ENCODE results near the gene KRTAP16-1.
"Not testable (repeated sequence)": the region's sequence is repeated elsewhere in the genome, so short reads cannot be mapped to it uniquely, and the experiment has no call there.

DNA sequence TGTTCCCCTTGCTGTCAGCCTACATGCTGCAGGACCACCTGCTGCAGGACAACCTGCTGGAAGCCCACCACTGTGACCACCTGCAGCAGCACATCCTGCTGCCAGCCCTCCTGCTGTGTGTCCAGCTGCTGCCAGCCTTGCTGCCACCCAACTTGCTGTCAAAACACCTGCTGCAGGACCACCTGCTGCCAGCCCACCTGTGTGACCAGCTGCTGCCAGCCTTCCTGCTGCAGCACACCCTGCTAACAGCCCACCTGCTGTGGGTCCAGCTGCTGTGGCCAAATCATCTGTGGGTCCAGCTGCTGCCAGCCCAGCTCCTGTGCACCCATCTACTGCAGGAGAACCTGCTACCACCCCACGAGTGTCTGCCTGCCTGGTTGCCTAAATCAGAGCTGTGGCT, 37.8 kb downstream of the KRTAP16-1 start:
- TF ChIP-seq MEF2A (IDR thresholded peaks at IDR 0.05; ENCODE audit: insufficient read depth, low read depth, low read length); ZNF274 (IDR thresholded peaks at IDR 0.05; ENCODE audit: insufficient read depth, insufficient read length); TAF1 (IDR thresholded peaks at IDR 0.05; ENCODE audit: borderline replicate concordance, low read depth, low read length); NBN (IDR thresholded peaks at IDR 0.05); RAD21 (IDR thresholded peaks at IDR 0.05; ENCODE audit: insufficient read depth, low read depth, low read length); EGR1 (IDR thresholded peaks at IDR 0.05; ENCODE audit: borderline replicate concordance in 1 of 2, low read depth in 2 of 2, low read length in 2 of 2); HCFC1 (IDR thresholded peaks at IDR 0.05; ENCODE audit: low read length); ZZZ3 (IDR thresholded peaks at IDR 0.05; ENCODE audit: control insufficient read depth, insufficient read length, low read depth); POU2F2 (IDR thresholded peaks at IDR 0.05; ENCODE audit: borderline replicate concordance, low read depth, low read length): not testable (repeated sequence)
- TF ChIP-seq, protein P1, sequence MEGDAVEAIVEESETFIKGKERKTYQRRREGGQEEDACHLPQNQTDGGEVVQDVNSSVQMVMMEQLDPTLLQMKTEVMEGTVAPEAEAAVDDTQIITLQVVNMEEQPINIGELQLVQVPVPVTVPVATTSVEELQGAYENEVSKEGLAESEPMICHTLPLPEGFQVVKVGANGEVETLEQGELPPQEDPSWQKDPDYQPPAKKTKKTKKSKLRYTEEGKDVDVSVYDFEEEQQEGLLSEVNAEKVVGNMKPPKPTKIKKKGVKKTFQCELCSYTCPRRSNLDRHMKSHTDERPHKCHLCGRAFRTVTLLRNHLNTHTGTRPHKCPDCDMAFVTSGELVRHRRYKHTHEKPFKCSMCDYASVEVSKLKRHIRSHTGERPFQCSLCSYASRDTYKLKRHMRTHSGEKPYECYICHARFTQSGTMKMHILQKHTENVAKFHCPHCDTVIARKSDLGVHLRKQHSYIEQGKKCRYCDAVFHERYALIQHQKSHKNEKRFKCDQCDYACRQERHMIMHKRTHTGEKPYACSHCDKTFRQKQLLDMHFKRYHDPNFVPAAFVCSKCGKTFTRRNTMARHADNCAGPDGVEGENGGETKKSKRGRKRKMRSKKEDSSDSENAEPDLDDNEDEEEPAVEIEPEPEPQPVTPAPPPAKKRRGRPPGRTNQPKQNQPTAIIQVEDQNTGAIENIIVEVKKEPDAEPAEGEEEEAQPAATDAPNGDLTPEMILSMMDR (IDR thresholded peaks at IDR 0.05 in 2 of 3, conservative IDR thresholded peaks at IDR 0.05 in 1 of 3; ENCODE audit: control insufficient read depth in 2 of 3, extremely low read depth in 1 of 3, insufficient read depth in 1 of 3, low read depth in 3 of 3, low read length in 3 of 3): not testable (repeated sequence)
- TF ChIP-seq, protein P2, sequence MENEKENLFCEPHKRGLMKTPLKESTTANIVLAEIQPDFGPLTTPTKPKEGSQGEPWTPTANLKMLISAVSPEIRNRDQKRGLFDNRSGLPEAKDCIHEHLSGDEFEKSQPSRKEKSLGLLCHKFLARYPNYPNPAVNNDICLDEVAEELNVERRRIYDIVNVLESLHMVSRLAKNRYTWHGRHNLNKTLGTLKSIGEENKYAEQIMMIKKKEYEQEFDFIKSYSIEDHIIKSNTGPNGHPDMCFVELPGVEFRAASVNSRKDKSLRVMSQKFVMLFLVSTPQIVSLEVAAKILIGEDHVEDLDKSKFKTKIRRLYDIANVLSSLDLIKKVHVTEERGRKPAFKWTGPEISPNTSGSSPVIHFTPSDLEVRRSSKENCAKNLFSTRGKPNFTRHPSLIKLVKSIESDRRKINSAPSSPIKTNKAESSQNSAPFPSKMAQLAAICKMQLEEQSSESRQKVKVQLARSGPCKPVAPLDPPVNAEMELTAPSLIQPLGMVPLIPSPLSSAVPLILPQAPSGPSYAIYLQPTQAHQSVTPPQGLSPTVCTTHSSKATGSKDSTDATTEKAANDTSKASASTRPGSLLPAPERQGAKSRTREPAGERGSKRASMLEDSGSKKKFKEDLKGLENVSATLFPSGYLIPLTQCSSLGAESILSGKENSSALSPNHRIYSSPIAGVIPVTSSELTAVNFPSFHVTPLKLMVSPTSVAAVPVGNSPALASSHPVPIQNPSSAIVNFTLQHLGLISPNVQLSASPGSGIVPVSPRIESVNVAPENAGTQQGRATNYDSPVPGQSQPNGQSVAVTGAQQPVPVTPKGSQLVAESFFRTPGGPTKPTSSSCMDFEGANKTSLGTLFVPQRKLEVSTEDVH (IDR thresholded peaks at IDR 0.05; ENCODE audit: low read depth, partially characterized antibody): not testable (repeated sequence)
